Keratinocyte (primary cell): ENCODE data around the gene NUDT2. TPM values are rescaled to one million over a fixed set of nuclear protein-coding genes. Genes with fewer than 3 reads are reported as not detected.

Experiments
- DNase-seq: peaks from one replicate; pipeline ENCODE4 v3.0.0-alpha.2; 2011; ENCODE audit warnings: low read depth, missing footprints, low spot score
- FAIRE-seq: peaks from 2 replicates; lab custom pipeline; 2011; peaks lifted over from hg19 to GRCh38; lab: Jason Lieb, UNC
- H2AFZ ChIP-seq: 2 replicates; pipeline ENCODE4 v1.6.0; 2012; ENCODE audit warnings: low read length, control low read depth, inconsistent platforms; ENCODE audit not compliant: control insufficient read depth
- H3K27ac ChIP-seq: 2 replicates; pipeline ENCODE4 v1.5.1; 2011; ENCODE audit warnings: low read length; ENCODE audit not compliant: control insufficient read depth, insufficient read depth
- H3K27me3 ChIP-seq: 3 replicates; pipeline ENCODE4 v1.6.0; 2011; ENCODE audit warnings: low read length; ENCODE audit not compliant: control insufficient read depth, insufficient read depth; ENCODE audit errors: extremely low read depth
- H3K36me3 ChIP-seq, 2 experiments: 2 replicates in 1 of 2; 3 replicates in 1 of 2; pipeline ENCODE4 v1.5.1; 2011; ENCODE audit warnings: low read length in 2 of 2, mild to moderate bottlenecking in 1 of 2; ENCODE audit not compliant: control insufficient read depth in 2 of 2, insufficient read depth in 2 of 2; ENCODE audit errors: extremely low read depth in 1 of 2
- H3K4me1 ChIP-seq: 3 replicates; pipeline ENCODE4 v1.5.1; 2011; ENCODE audit warnings: low read length; ENCODE audit not compliant: control insufficient read depth, insufficient read depth; ENCODE audit errors: extremely low read depth
- H3K4me2 ChIP-seq: 3 replicates; pipeline ENCODE4 v1.6.0; 2011; ENCODE audit warnings: low read depth, low read length; ENCODE audit not compliant: control insufficient read depth, insufficient read depth; ENCODE audit errors: extremely low read depth
- H3K4me3 ChIP-seq, 3 experiments: fragments of 200-600 bp in 1 of 3; sonication (generic) in 1 of 3; 2 replicates in 2 of 3; 3 replicates in 1 of 3; pipeline ENCODE4 v1.5.1; 2011 to 2016; ENCODE audit warnings: low read length in 3 of 3, mild to moderate bottlenecking in 3 of 3, control low read depth in 2 of 3, inconsistent platforms in 1 of 3, low read depth in 1 of 3, mixed read lengths in 1 of 3, mixed run types in 1 of 3, moderate library complexity in 1 of 3; ENCODE audit not compliant: control insufficient read depth in 2 of 3, insufficient read depth in 2 of 3; ENCODE audit errors: extremely low read depth in 1 of 3
- H3K79me2 ChIP-seq: 2 replicates; pipeline ENCODE4 v1.6.0; 2012; ENCODE audit warnings: low read length; ENCODE audit not compliant: control insufficient read depth, insufficient read depth
- H3K9ac ChIP-seq: 3 replicates; pipeline ENCODE4 v1.6.0; 2011; ENCODE audit warnings: low read length; ENCODE audit not compliant: control insufficient read depth, insufficient read depth; ENCODE audit errors: extremely low read depth
- H3K9me1 ChIP-seq: 3 replicates; pipeline ENCODE4 v1.6.0; 2011; ENCODE audit warnings: low read length; ENCODE audit not compliant: control insufficient read depth, insufficient read depth; ENCODE audit errors: extremely low read depth
- H3K9me3 ChIP-seq: 2 replicates; pipeline ENCODE4 v1.5.1; 2012; ENCODE audit warnings: low read depth, low read length; ENCODE audit not compliant: control insufficient read depth
- H4K20me1 ChIP-seq: 3 replicates; pipeline ENCODE4 v1.6.0; 2011; ENCODE audit warnings: low read length; ENCODE audit not compliant: control insufficient read depth, insufficient read depth; ENCODE audit errors: extremely low read depth
- EZH2 ChIP-seq: IDR thresholded peaks from one replicate; pipeline ENCODE4 v1.6.1; 2012; ENCODE audit warnings: inconsistent platforms, mild to moderate bottlenecking, low read length, moderate library complexity
- dilution Hi-C: fragments of 300-500 bp; cut with MboI; formaldehyde crosslinking; loops from one replicate; pipeline ENCODE4 v1.7.0; 2020; ENCODE audit warnings: low sequenced_read_pairs; ENCODE audit not compliant: extremely low pct_ligation_motif_present
- polyA plus RNA-seq, 5 experiments: library from polyadenylated mRNA; depleted of rRNA in 3 of 5; stranded (reverse) in 3 of 5; stranded (forward) in 1 of 5; unstranded in 1 of 5; fragments of >200 nt; gene quantifications; 1 replicate in 1 of 5; 2 replicates in 3 of 5; 3 replicates in 1 of 5; pipeline versions ENCODE4 v1.2.1 to v1.2.3, GENCODE V29; 2011 to 2012; ENCODE audit warnings: missing spikeins in 2 of 5, low read depth in 1 of 5, low replicate concordance in 1 of 5
- small RNA-seq, 3 experiments: library from RNA; depleted of rRNA; stranded (forward); fragments of <200 nt; gene quantifications; one replicate each; pipeline ENCODE3, GENCODE V24; 2012; ENCODE audit warnings: low read depth in 3 of 3, low replicate concordance in 1 of 3; ENCODE audit not compliant: insufficient read length in 3 of 3
- TF ChIP-seq, protein P1 (sequence below), 3 experiments: IDR thresholded peaks in 1 of 3; conservative IDR thresholded peaks in 1 of 3; optimal IDR thresholded peaks in 1 of 3; 2 replicates in 2 of 3; 3 replicates in 1 of 3; pipeline versions ENCODE3 to v1.5.1; 2011; ENCODE audit warnings: low read length in 3 of 3, mild to moderate bottlenecking in 3 of 3, moderate library complexity in 2 of 3, control low read depth in 1 of 3, inconsistent platforms in 1 of 3; ENCODE audit not compliant: insufficient read depth in 2 of 3; ENCODE audit errors: extremely low read depth in 1 of 3

NUDT2 gene
- polyA plus RNA-seq, 1 donor (not counting 4 experiments of a cell fraction or from before 2014, with no cell fraction given), result 33.4 TPM

DNA sequence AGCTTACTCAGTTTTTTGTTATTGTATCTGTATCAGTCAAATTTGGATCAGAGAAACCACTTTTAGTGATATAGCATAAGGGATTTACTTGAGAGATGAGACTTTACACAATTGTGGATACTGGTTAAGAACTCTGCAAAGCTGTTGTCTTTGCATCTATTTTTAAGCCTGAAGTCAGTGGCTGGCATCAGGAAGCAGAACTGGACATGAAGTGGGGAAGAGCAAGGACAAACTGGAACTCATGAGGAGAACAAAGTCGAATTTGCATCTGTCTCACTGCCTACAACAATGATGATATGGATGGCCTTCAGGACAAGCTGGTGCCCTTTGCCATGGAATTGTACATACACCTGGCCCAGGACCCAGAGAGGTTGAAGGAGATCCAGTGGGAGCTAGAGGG, 63.1 kb downstream of the NUDT2 start:
- FAIRE-seq (no peak), DNase-seq (no peak)
- Histone ChIP-seq H3K79me2 (no peaks in the 10 kb centered on the region), H3K4me2 (no peak overlapping the region), H3K9ac (no peak overlapping the region), H2AFZ (no peak overlapping the region), H3K27ac (no peak overlapping the region), H3K4me1 (no peaks in the 10 kb centered on the region), H4K20me1 (no peaks in the 10 kb centered on the region), H3K9me1 (no peaks in the 10 kb centered on the region), H3K27me3 (no peaks in the 10 kb centered on the region), H3K9me3 (no peaks in the 10 kb centered on the region), H3K36me3 (peaks cover 0 to 2% of the 10 kb centered on the region in 2 experiments), H3K4me3 (no peak overlapping the region)
- TF ChIP-seq, protein P1, sequence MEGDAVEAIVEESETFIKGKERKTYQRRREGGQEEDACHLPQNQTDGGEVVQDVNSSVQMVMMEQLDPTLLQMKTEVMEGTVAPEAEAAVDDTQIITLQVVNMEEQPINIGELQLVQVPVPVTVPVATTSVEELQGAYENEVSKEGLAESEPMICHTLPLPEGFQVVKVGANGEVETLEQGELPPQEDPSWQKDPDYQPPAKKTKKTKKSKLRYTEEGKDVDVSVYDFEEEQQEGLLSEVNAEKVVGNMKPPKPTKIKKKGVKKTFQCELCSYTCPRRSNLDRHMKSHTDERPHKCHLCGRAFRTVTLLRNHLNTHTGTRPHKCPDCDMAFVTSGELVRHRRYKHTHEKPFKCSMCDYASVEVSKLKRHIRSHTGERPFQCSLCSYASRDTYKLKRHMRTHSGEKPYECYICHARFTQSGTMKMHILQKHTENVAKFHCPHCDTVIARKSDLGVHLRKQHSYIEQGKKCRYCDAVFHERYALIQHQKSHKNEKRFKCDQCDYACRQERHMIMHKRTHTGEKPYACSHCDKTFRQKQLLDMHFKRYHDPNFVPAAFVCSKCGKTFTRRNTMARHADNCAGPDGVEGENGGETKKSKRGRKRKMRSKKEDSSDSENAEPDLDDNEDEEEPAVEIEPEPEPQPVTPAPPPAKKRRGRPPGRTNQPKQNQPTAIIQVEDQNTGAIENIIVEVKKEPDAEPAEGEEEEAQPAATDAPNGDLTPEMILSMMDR (optimal IDR thresholded peaks at IDR 0.05 in 1 of 3, IDR thresholded peaks at IDR 0.05 in 1 of 3, conservative IDR thresholded peaks at IDR 0.05 in 1 of 3; ENCODE audit: extremely low read depth in 1 of 3, insufficient read depth in 2 of 3, low read length in 3 of 3), result no peak
- TF ChIP-seq EZH2, result no peak
- dilution Hi-C loops, result no loop called here

Small RNA genes lying within 50 kb of the gene (small RNA-seq; reads per million reads assigned to genes)
- 0 reads per million in 3 experiments for gene RF00019
- 0 to 0.75 (median 0) reads per million in 3 experiments for gene RNU2-50P

Other genes with a start within 250 kb of the NUDT2 start
- gene DCAF12, start 202.9 kb upstream of the NUDT2 start, polyA plus RNA-seq, result 27.5 to 34.0 TPM (median 33.0 TPM) in 3 replicates
- 81.8 to 99.5 TPM (median 85.1 TPM) in 3 replicates for gene UBAP1, start 150.5 kb upstream of the NUDT2 start, polyA plus RNA-seq
- 1.1 to 1.8 TPM (median 1.5 TPM) in 3 replicates for gene KIF24, start 301 bp upstream of the NUDT2 start, polyA plus RNA-seq
- 3.1 to 4.6 TPM (median 3.7 TPM) in 3 replicates for gene MYORG, start 47.3 kb downstream of the NUDT2 start, polyA plus RNA-seq
- gene FAM219A, start 129.0 kb downstream of the NUDT2 start, polyA plus RNA-seq, result 8.9 to 10.6 TPM (median 9.2 TPM) in 3 replicates
- 0.08 TPM in 1 of 3 replicates, not detected in the others for gene DNAI1, start 129.2 kb downstream of the NUDT2 start, polyA plus RNA-seq
- gene ENHO, start 193.4 kb downstream of the NUDT2 start, polyA plus RNA-seq, result 0.06 TPM in 1 of 3 replicates, not detected in the others